Skeletal muscle tissue (tissue), 4 donors: ENCODE results near the gene FREM1. TPM values are rescaled to one million over a fixed set of nuclear protein-coding genes. Genes with fewer than 3 reads are reported as not detected.

Source experiments
- H3K27ac ChIP-seq: one replicate; pipeline ENCODE4 v1.7.0; 2013; ENCODE audit warnings: mild to moderate bottlenecking, low read depth, low read length, inconsistent platforms
- H3K27me3 ChIP-seq, 3 donors: one replicate each; pipeline ENCODE4 v1.7.0; 2013; ENCODE audit warnings: low read length in 3 of 3; ENCODE audit not compliant: control insufficient read depth in 3 of 3, insufficient read depth in 3 of 3
- H3K36me3 ChIP-seq, 3 donors: one replicate each; pipeline ENCODE4 v1.7.0; 2013; ENCODE audit warnings: low read length in 3 of 3; ENCODE audit not compliant: control insufficient read depth in 3 of 3, insufficient read depth in 3 of 3
- H3K4me1 ChIP-seq, 3 donors: one replicate each; pipeline ENCODE4 v1.7.0; 2013; ENCODE audit warnings: low read length in 3 of 3, mild to moderate bottlenecking in 3 of 3; ENCODE audit not compliant: control insufficient read depth in 3 of 3, insufficient read depth in 3 of 3
- H3K4me3 ChIP-seq, 3 donors: one replicate each; pipeline ENCODE4 v1.7.0; 2013; ENCODE audit warnings: low read length in 3 of 3
- H3K9ac ChIP-seq, 3 donors: one replicate each; pipeline ENCODE4 v1.7.0; 2013; ENCODE audit warnings: low read length in 3 of 3, mild to moderate bottlenecking in 3 of 3, moderate library complexity in 2 of 3, low read depth in 1 of 3
- H3K9me3 ChIP-seq, 3 donors: one replicate each; pipeline ENCODE4 v1.7.0; 2013; ENCODE audit warnings: low read length in 3 of 3; ENCODE audit not compliant: control insufficient read depth in 3 of 3
- total RNA-seq: library from RNA; depleted of rRNA; stranded (reverse); fragments of >200 nt; gene quantifications from one replicate; pipeline ENCODE4 v1.2.3, GENCODE V29; 2014
- donor health status: Osteomylitis.

FREM1 gene
- total RNA-seq, 1 donor from 2014 or later: 17.2 TPM

DNA sequence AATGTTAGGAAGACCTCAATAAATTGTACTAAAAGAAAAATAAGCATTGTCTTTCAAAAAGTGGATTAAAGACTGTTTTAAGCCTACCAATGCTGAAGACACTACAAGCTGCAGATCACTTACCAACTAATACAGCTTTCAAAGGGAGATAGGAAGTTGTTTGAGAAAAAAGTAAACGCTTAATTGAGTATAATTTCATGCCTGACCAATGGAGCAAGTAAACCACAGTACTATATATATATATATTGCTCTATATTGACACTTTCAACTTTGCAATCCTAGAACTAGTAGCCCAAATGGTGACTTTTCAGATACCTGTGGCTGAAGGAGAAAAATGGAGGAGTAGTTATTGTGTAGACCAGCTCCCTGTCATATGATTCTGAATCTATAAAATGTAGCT is 85.7 kb downstream of the FREM1 start:
- H3K4me3 ChIP-seq: no peak overlapping the region
- H3K9ac ChIP-seq: no peak overlapping the region
- H3K36me3 ChIP-seq: no peaks in the 10 kb centered on the region

DNA sequence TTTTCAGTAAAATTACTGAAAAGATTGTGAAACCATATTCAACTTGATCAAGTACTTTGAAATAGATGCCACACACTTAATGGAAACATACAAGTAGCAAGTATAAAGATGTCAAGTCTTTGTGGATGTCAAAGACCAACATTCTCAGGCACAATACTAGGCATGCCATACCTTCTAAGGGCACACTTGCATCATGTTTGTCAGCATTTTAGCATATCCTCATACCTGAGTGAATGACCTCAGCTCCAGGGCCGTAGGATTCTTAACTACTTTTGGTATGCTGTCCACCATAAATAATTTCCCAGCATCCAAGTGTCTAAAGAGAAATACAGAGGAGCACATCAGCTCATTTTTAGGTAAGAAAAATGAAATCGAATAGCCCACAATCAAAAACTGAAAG is 86.4 kb downstream of the FREM1 start:
- no peaks in the 10 kb centered on the region for H3K4me1 ChIP-seq
- no peaks in the 10 kb centered on the region for H3K9me3 ChIP-seq
- H3K36me3 ChIP-seq: no peaks in the 10 kb centered on the region
- no peak overlapping the region for H3K4me3 ChIP-seq
- no peak overlapping the region for H3K27ac ChIP-seq
- H3K9ac ChIP-seq: no peak overlapping the region
- no peaks in the 10 kb centered on the region for H3K27me3 ChIP-seq

More for the DNA sequence above, 85.7 kb downstream of the FREM1 start:
- Histone ChIP-seq H3K9me3 (no peaks in the 10 kb centered on the region), H3K27ac (no peak overlapping the region), H3K27me3 (no peaks in the 10 kb centered on the region), H3K4me1 (no peaks in the 10 kb centered on the region)

DNA sequence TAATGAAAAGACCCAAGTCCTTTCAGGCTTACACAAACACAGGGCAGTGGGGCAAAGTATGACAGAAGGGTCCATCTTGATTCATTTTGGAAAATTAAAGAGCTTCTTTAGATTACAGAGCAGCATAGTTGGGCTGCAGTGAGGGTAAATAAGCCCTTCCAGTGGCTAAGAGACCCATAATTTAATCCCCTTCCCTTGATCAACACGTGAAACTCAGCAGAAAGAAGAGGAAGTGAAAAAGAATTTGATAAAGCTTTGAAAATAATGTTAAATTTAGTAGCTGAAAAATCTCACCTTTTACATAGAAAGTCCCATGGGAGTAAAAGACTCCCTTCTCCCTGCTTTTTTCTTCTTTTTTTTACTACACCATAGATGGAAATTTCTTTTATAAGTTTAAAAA is 87.6 kb downstream of the FREM1 start:
- no peaks in the 10 kb centered on the region for H3K9me3 ChIP-seq
- no peak overlapping the region for H3K4me3 ChIP-seq
- no peak overlapping the region for H3K27ac ChIP-seq
- H3K9ac ChIP-seq: no peak overlapping the region
- H3K4me1 ChIP-seq: no peaks in the 10 kb centered on the region
- no peaks in the 10 kb centered on the region for H3K27me3 ChIP-seq
- no peaks in the 10 kb centered on the region for H3K36me3 ChIP-seq

- H3K4me1 ChIP-seq: no peaks in the 10 kb centered on the region
Measured at GRCh38 chr9:14819183-14819582, 91.0 kb downstream of the FREM1 start.

DNA sequence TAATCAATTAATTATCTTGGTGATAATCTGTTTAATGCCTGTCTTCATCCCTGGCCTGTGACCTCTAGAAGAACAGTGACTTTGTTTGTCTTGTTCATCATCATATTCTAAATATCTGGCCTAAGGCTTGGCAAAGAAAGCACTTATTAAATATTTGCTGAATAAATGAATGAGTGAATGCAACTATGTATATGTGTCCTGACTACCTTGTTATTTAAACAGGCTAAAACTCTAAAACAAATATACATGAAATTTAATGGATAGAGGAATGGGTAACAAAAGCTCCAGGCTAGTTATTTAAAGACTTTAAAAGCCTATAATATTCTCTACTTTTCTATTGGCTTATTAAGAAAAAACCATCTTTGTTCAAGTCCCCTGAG is 96.0 kb downstream of the FREM1 start:
- H3K36me3 ChIP-seq: no peaks in the 10 kb centered on the region
- H3K4me1 ChIP-seq: no peaks in the 10 kb centered on the region
- no peak overlapping the region for H3K27ac ChIP-seq
- H3K4me3 ChIP-seq: no peak overlapping the region
- no peaks in the 10 kb centered on the region for H3K27me3 ChIP-seq
- H3K9me3 ChIP-seq: no peaks in the 10 kb centered on the region
- no peak overlapping the region for H3K9ac ChIP-seq

More at GRCh38 chr9:14819183-14819582, 91.0 kb downstream of the FREM1 start:
- Histone ChIP-seq H3K9me3 (no peaks in the 10 kb centered on the region), H3K9ac (no peak overlapping the region), H3K27me3 (no peaks in the 10 kb centered on the region), H3K4me3 (no peak overlapping the region), H3K36me3 (no peaks in the 10 kb centered on the region), H3K27ac (no peak overlapping the region)

DNA sequence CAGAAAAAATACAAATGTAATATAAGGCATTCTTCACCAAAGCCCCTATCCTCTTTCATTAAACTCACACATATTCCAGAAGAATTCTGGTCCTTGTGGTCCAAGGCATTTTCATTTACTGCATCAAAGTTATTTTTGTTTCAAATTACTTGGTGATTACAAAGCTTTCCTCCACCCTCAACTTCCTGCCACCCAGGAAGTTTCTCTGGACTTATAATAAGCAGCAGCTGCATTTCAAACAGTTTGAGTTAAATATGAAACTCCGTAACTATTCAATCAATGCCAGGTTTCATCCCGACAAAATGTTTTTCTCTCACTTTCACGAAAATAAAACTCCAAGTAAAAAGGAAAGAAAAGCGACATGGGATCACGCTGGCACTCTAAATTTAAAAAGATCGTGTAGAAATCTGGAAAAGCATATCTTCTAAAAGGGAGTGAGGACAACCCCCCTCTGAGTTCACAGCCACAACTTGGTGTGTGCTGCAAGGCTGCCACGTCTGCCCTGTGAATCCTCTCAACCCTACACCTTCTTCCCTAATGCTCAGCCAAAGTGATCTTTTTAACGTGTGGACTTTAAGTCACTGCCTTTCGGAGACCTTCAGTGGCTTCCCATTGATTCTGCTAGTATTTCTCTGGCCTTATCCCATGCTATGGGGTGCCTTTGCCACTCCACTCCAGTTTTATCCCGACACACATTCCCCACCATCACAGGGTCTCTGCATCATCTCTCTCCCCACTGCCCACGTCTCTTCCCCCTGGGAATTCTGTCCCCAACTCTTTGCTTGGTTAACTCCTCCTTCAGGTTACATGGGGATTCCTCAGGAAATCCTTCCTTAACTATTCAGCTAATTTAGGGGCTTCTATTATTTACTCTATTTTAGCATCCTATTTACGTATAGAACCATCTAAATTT is 96.6 kb downstream of the FREM1 start:
- H3K4me3 ChIP-seq: no peak overlapping the region
- no peak overlapping the region for H3K27ac ChIP-seq
- H3K36me3 ChIP-seq: no peaks in the 10 kb centered on the region
- no peaks in the 10 kb centered on the region for H3K9me3 ChIP-seq
- no peaks in the 10 kb centered on the region for H3K27me3 ChIP-seq
- no peaks in the 10 kb centered on the region for H3K4me1 ChIP-seq
- H3K9ac ChIP-seq: peak overlapping the region in 1 of 3 donors; percentile 15

GRCh38 chr9:14812806-14813205 is 97.4 kb downstream of the FREM1 start:
- Histone ChIP-seq H3K4me1 (no peaks in the 10 kb centered on the region), H3K27ac (no peak overlapping the region), H3K27me3 (no peaks in the 10 kb centered on the region), H3K4me3 (no peak overlapping the region), H3K9ac (no peak overlapping the region), H3K9me3 (no peaks in the 10 kb centered on the region), H3K36me3 (no peaks in the 10 kb centered on the region)

- Histone ChIP-seq H3K4me1 (no peaks in the 10 kb centered on the region), H3K27ac (no peak overlapping the region), H3K9ac (no peak overlapping the region), H3K27me3 (no peaks in the 10 kb centered on the region), H3K9me3 (no peaks in the 10 kb centered on the region), H3K36me3 (no peaks in the 10 kb centered on the region), H3K4me3 (no peak overlapping the region)
Measured at GRCh38 chr9:14811844-14812243, 98.4 kb downstream of the FREM1 start.

GRCh38 chr9:14806941-14807520 is 103.2 kb downstream of the FREM1 start:
- Histone ChIP-seq H3K27me3 (no peaks in the 10 kb centered on the region), H3K9me3 (no peaks in the 10 kb centered on the region), H3K4me1 (no peaks in the 10 kb centered on the region), H3K4me3 (no peak overlapping the region), H3K27ac (no peak overlapping the region), H3K9ac (no peak overlapping the region), H3K36me3 (no peaks in the 10 kb centered on the region)

- Histone ChIP-seq H3K27me3 (no peaks in the 10 kb centered on the region), H3K4me3 (no peak overlapping the region)
Measured at GRCh38 chr9:14799030-14799429, 111.2 kb downstream of the FREM1 start.

More at GRCh38 chr9:14799030-14799429, 111.2 kb downstream of the FREM1 start:
- Histone ChIP-seq H3K9ac (no peak overlapping the region), H3K36me3 (no peaks in the 10 kb centered on the region), H3K9me3 (no peaks in the 10 kb centered on the region), H3K4me1 (no peaks in the 10 kb centered on the region), H3K27ac (no peak overlapping the region)
